HUES48 (cell line): ENCODE results near the gene ANKRD63.
A peak's percentile ranks its signal among the peaks of the same experiment; 100 is the strongest.

Experiments
- H3K27ac ChIP-seq: one replicate; pipeline ENCODE4 v1.7.0; 2013; ENCODE audit warnings: low read depth, low read length, inconsistent platforms
- H3K27me3 ChIP-seq: 2 replicates; pipeline ENCODE4 v1.6.1; 2013; ENCODE audit warnings: mild to moderate bottlenecking, low read length; ENCODE audit not compliant: control insufficient read depth, insufficient read depth
- H3K36me3 ChIP-seq: 2 replicates; pipeline ENCODE4 v1.6.1; 2013; ENCODE audit warnings: low read length; ENCODE audit not compliant: control insufficient read depth, insufficient read depth
- H3K4me1 ChIP-seq: 2 replicates; pipeline ENCODE4 v1.6.1; 2013; ENCODE audit warnings: mild to moderate bottlenecking, low read length; ENCODE audit not compliant: control insufficient read depth, insufficient read depth
- H3K4me3 ChIP-seq: 2 replicates; pipeline ENCODE4 v1.5.1; 2013; ENCODE audit warnings: mild to moderate bottlenecking, low read depth, low read length
- H3K9ac ChIP-seq: 2 replicates; pipeline ENCODE4 v1.6.1; 2013; ENCODE audit warnings: mild to moderate bottlenecking, low read depth, low read length, moderate library complexity
- H3K9me3 ChIP-seq: 2 replicates; pipeline ENCODE4 v1.6.1; 2013; ENCODE audit warnings: low read length; ENCODE audit not compliant: control insufficient read depth, insufficient read depth

The ANKRD63 gene

GRCh38 chr15:40239693-40240618 lies 42.9 kb downstream of the ANKRD63 start:
- Histone ChIP-seq H3K27ac (no peak overlapping the region), H3K27me3 (peaks cover 5% of the 10 kb centered on the region), H3K9ac (peak overlapping the region; percentile 7; the same call in 1 of the 2 replicates), H3K36me3 (no peaks in the 10 kb centered on the region), H3K4me3 (peak overlapping the region; percentile 47; the same call in 1 of the 2 replicates), H3K4me1 (peaks cover 18% of the 10 kb centered on the region), H3K9me3 (no peaks in the 10 kb centered on the region)

GRCh38 chr15:40239404-40239692 lies 43.5 kb downstream of the ANKRD63 start:
- no peak overlapping the region for H3K27ac ChIP-seq
- H3K4me3 ChIP-seq = peak overlapping the region; percentile 47
- H3K27me3 ChIP-seq = peaks cover 5% of the 10 kb centered on the region
- no peaks in the 10 kb centered on the region for H3K36me3 ChIP-seq
- no peaks in the 10 kb centered on the region for H3K9me3 ChIP-seq
- peaks cover 21% of the 10 kb centered on the region for H3K4me1 ChIP-seq
- H3K9ac ChIP-seq = peak overlapping the region; percentile 7; the same call in 1 of the 2 replicates

- Histone ChIP-seq H3K9ac (peak within 1 kb of the TSS; percentile 25), H3K27ac (peak within 1 kb of the TSS; percentile 40), H3K4me1 (peaks cover 21% of the 10 kb centered on the region), H3K27me3 (peaks cover 5% of the 10 kb centered on the region), H3K9me3 (no peaks in the 10 kb centered on the region), H3K4me3 (peak within 1 kb of the TSS; percentile 47), H3K36me3 (no peaks in the 10 kb centered on the region)
These were observed 44.1 kb downstream of the ANKRD63 start, which contains the start of gene PAK6 for GRCh38 chr15:40238532-40239403. TSS of gene PAK6 (plus strand) at chr15:40239063. CDS start at chr15:40264786, 25,723 bp downstream.

GRCh38 chr15:40235201-40235885 lies 47.5 kb downstream of the ANKRD63 start:
- Histone ChIP-seq H3K9me3 (no peaks in the 10 kb centered on the region), H3K4me1 (peaks cover 21% of the 10 kb centered on the region), H3K27ac (peak overlapping the region; percentile 43), H3K27me3 (peaks cover 5% of the 10 kb centered on the region), H3K4me3 (no peak overlapping the region), H3K36me3 (peaks cover 12% of the 10 kb centered on the region), H3K9ac (no peak overlapping the region)

GRCh38 chr15:40234783-40235182 lies 48.1 kb downstream of the ANKRD63 start:
- Histone ChIP-seq H3K27me3 (peaks cover 5% of the 10 kb centered on the region), H3K4me3 (no peak overlapping the region), H3K36me3 (peaks cover 15% of the 10 kb centered on the region), H3K9ac (no peak overlapping the region), H3K4me1 (peaks cover 17% of the 10 kb centered on the region), H3K27ac (peak overlapping the region; percentile 43), H3K9me3 (no peaks in the 10 kb centered on the region)

GRCh38 chr15:40233727-40234577 lies 48.9 kb downstream of the ANKRD63 start:
- Histone ChIP-seq H3K27ac (peak overlapping the region; percentile 43), H3K4me1 (peaks cover 13% of the 10 kb centered on the region), H3K4me3 (no peak overlapping the region), H3K27me3 (peaks cover 5% of the 10 kb centered on the region), H3K9ac (no peak overlapping the region), H3K9me3 (no peaks in the 10 kb centered on the region), H3K36me3 (peaks cover 23% of the 10 kb centered on the region)

- Histone ChIP-seq H3K27me3 (no peaks in the 10 kb centered on the region; the same call in 1 of the 2 replicates), H3K4me3 (no peak overlapping the region), H3K27ac (no peak overlapping the region), H3K9me3 (no peaks in the 10 kb centered on the region), H3K4me1 (peaks cover 3% of the 10 kb centered on the region; the same call in 1 of the 2 replicates), H3K36me3 (peaks cover 33% of the 10 kb centered on the region), H3K9ac (no peak overlapping the region)
These were observed 50.2 kb downstream of the ANKRD63 start for GRCh38 chr15:40232625-40233070.
